HG03039 (cell line): ENCODE measurements around the gene POLR2J2.
"Not testable (repeated sequence)": the region's sequence is repeated elsewhere in the genome, so short reads cannot be mapped to it uniquely, and the experiment has no call there.

Source experiments
- ATAC-seq: cut with Tn5 transposase; IDR thresholded peaks from one replicate; pipeline ENCODE4 v1.9.1; 2021; ENCODE audit warnings: mild to moderate bottlenecking, moderate library complexity; ENCODE audit not compliant: unreplicated experiment

The POLR2J2 gene

DNA sequence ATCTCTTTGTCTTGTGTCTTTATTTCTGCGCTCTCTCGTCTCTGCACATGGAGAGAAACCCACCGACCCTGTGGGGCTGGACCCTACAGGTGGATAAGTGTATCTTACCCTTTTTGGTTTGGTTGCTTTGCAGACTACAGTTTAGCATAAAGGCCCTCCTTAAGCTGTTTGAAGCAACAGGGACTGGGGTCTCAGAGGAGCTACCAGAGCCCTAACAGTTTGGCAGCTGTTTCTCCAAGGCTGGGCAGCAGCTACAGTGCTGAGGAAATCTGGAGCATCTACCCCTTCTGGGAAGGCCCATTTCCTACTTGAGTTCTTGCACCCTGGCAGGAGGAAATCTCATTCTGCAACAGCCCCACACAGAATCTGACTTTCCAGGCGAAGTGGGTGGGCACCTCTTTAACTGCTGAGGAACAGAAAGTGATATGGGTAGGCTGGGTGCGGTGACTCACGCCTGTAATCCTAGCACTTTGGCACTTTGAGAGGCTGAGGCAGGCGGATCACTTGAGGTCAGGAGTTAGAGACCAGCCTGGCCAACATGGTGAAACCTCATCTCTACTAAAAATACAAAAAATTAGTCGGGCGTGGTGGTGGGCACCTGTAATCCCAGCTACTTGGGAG, 2.1 kb upstream of the POLR2J2 start:
- not testable (repeated sequence) for ATAC-seq

DNA sequence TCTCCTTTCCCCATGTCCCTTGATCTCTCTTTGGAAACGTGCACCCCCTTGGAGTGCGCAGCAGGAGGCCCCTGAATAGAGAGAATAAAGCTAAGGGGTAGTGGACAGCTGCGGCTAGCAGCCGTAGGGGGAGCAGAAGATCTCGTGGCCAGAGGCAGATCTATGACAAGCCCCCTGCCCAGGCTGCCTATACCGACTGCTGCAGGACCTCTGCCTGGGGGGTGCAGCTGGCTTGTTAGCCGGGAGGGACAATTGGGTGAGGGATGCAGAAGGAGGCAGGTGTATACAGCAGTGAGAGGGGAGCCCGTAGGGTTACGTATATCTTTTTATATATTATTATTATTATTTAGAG, 469 bp upstream of the POLR2J2 start:
- peak; percentile 18 for ATAC-seq

DNA sequence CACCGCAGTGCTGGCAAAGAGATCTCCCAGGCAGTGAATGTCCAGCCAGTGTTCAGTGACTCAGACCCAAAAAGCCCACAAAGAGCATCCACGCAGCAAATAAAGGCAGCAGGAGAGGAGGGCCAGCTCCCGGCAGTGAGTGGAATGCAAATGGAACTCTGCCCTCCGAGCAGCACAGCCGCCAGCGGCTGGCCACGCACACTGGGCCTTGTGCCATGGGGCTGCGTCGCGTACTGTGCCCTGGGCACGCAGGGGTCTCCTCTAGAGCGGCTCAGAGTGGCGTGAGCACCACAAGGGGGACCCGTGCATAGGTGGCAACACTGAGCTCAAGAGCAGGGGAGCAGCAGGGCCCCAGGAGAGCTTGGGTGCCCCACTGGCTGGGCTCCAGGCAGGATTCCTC, 3.9 kb downstream of the POLR2J2 start:
- not testable (repeated sequence) for ATAC-seq

DNA sequence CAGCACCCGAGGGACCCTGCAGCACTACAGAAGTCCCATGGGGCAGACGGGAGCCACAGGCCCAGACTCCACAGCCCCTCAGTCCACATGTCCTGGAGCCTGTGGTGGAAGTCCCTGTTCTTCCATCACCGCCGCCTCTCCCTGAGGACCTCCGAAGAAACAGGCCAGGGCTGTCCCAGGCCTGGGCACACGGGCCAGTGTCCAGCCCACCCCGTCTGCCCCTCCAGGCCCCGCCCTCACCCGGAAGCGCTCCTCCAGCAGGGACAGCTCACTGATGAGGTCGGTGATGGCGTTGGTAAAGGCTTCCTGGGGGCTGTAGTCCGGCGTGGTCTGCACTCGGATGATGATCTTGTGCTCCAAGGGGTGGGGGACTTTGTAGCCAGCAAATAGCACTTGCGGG, 4.6 kb downstream of the POLR2J2 start:
- ATAC-seq = not testable (repeated sequence)

DNA sequence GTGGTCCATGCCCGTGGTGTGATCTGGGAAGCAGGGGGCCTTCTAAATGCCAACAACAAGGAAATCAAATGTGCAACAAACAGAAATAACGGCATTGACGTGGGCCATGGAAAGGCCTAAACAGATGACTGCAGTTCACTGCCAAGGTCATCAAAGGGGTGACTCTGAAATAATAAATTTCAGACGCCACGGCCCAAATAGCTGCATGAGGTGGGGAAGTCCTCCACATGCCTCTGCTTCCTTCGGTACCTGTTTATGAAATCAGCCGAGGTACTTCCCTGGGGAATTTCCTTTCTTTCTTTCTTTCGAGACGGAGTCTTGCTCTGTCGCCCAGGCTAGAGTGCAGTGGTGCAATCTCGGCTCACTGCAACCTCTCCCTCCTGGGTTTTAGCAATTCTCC, 6.7 kb downstream of the POLR2J2 start:
- ATAC-seq = not testable (repeated sequence)

DNA sequence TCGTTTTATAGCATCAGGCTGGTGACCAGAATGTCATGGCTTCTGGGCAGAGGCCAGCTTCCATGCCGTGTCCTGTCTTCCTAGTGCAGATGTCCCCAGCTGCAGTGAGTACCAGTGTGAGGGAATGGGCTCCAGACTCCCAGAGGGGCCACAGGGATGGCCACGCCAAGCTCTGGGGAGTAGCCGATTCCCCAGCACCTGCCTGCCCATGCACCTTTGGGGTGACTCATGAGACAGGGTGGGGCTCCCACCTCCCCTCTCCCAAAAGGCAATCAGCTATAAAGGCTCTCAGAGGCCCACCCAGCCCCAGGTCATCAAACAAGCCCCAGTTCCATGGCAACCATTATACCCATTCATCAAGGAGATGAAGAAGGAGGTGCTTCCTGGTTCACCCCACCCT, 21.5 kb downstream of the POLR2J2 start, which contains the start of gene SPDYE2B:
Gene SPDYE2B, plus strand, starts transcription at position 396 of the 400 bp plus-strand sequence. CDS start 2,030 bp downstream, outside the sequence.
- not testable (repeated sequence) for ATAC-seq

DNA sequence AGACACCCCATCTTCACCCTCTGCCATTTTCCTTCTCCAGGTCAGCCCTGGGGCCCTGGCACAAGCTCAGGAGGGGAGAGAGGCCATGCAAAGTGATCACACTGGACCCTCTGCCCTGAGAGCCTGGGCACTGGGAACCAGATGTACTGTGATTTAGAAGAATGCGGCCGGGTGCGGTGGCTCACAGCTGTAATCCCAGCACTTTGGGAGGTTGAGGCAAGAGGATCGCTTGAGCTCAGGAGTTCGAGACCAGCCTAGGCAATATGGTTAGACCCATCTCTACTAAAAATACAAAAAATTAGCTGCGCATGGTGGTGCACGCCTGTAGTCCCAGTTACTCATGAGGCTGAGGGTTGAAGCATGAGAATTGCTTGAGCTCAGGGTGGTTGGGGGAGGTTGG, 23.6 kb downstream of the POLR2J2 start:
- not testable (repeated sequence) for ATAC-seq

DNA sequence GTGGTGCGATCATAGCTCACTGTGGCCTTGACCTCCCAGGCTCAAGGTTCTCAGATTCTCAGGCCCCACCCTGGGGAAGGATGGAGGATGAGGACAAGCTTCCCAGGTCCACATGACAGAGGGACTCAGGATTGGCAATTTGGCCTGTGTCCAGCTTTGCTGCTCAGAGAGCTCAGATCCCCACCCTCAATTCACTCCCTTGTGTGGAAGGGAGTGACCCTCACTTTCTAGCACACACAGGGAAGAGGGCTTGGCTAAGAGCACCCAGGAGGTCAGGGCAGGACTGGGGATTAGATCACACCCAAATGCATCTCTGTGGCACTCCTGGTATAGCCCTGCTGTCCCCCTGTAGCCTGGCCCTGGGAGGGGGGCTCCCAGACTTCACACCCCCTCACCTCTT, 28.1 kb downstream of the POLR2J2 start:
- not testable (repeated sequence) for ATAC-seq

DNA sequence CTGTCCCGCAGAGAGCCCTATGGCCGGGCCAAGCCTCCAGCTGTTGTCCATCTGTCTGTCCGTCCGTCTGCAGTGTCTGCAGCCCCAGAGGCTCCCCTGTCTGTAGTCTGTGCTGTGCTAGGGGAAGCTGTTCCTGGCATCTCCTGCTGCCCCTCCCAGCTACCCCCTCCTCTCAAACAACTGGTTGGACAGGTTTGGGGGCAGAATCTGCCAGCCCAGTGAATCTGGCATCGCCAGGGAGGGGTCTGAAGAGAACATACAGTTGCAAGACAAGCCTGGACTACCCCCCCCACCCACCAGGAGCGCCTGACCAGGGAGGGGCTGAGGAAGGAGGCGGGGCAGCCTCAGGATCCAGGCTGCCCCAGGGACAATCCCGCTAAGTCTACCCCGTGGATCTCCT, 28.8 kb downstream of the POLR2J2 start, which contains the start of gene UPK3BL1:
Gene UPK3BL1, minus strand, starts transcription at position 101 of the 400 bp plus-strand sequence. Its CDS starts 50 bp downstream, at position 51.
- ATAC-seq = not testable (repeated sequence)

DNA sequence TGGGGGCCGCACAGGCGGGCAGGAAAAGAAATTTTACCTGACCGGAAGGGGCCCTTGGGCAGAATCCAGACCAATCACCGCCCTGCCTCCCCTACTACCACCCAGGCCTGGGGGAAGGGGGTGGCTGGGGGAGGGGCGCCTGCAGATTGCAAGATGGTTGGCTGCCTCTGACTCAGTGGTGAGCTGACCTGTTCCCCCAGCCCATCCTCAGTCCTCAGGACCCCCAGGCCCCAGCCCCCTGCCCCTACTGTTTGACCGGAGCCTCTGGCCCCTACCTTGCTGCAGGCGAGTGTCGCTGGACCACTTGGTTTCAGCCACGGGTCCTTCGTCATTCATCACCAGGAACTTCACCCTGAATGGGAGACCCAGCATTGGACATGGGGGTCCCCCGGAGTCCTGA, 32.6 kb downstream of the POLR2J2 start:
- ATAC-seq = not testable (repeated sequence)

DNA sequence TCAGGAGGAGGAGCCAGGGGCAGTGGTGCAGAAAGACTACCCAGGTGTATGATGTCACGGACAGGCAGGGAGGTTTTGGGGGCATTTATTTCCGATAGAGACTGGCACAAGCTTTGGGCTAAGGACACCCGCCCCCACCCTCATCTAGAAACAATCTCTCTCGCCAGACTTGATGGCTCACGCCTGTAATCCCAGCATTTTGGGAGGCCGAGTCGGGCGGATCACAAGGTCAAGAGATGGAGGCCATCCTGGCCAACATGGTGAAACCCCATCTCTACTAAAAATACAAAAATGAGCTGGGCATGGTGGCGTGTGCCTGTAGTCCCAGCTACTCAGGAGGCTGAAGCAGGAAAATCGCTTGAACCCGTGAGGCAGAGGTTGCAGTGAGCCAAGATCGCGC, 34.5 kb downstream of the POLR2J2 start:
- ATAC-seq = not testable (repeated sequence)

DNA sequence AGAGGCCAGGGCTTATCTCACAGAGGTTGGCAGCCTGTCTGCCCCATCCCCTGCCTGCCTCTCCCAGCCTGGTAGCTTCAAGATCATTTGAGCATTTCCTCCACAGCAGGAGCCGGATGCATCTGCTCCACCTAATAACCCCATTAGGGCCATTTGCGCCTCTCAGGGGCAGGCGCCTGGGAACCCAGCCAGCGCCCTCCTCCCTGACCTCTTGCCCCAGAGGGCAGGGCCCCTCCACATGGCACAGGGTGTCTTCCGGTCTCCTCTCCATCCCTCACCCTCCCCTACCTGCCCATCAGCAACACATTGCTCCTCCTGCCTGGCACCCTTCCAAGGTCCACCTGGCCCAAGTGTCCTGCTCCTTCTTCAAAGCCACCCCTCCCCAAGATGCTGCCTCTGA, 36.1 kb downstream of the POLR2J2 start:
- not testable (repeated sequence) for ATAC-seq

DNA sequence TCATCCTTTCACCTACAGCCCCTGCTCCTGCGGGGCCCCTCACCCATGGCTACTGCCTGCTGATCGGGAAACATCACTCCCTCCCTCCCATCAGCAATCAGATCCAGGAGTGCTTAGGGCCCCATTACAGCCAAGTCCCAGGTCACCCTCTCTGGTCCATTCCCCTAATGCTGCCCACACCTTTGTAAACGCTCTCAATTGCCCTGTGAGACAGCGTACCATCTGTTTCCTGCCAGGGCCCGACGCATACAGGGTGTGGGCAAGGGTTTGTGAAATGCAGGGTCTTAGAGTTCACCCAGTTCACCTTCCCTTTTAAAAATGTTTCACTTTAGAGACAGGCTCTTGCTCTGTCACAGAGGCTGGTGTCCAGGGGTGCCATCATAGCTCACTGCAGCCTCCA, 37.2 kb downstream of the POLR2J2 start:
- ATAC-seq = not testable (repeated sequence)

DNA sequence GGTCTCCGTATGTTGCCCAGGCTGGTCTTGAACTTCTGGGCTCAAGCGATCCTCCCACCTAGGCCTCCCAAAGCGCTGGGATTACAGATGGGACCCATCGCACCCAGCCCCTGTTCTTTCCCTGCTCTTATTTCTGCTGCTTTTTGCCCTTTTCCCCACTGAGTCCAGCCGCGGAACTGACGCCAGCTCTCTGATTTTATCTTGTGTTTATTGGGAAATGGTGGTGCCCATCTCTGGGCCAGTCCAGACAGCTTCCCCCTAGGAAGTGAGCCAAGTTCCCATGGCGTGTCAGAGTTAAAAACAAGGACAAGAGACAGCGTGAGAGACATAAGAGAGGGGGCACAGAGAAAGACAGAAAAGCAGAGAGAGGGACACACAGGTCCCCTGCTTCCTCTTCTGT, 40.8 kb downstream of the POLR2J2 start:
- ATAC-seq = not testable (repeated sequence)

DNA sequence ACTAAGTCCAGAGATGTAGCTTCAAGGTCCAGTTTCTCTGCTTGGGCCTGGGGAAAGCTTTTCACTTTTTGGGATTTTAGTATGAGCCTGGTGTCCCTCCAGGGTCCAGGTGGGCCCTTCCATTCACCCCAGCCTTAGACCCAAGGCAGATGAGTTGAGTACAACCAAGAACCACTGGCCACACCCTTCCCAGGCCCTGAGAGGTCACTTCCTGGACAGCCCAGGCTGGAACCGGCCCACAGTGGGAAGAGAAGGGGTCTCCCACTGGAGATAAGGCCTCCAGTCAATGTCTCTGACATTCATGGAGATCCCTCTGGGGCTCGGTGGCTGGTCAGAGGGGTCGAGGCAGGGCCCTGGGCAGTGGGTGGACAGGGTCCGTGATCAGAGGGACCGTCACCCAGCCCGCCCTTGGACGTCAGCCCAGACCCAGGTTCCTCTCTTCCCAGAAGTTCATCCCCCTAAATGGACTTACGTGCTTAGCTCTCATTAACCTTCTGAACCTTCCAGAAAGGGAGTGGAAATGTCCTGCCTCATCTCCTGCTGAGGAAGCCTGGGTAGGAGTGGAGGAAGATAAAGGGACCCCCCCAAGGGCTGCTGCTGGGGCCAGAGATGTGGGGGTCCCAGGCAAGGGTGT, 44.1 kb downstream of the POLR2J2 start:
- ATAC-seq = not testable (repeated sequence)

DNA sequence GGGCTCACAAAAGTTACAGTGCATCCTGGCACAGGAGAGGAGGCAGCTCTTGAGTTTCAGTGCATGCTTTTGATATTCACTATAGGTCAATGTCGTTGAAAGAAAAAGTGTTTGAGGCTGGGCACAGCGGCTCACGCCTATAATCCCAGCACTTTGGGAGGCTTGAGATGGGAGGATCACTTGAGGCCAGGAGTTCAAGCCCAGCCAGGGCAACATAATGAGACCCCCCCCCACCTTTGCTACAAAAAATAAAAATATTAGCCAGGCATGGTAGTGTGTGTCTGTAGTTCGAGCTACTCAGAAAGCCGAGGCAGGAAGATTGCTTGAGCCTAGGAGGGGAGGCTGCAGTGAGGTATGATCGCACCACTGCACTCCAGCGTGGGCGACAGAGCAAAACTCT, 53.3 kb downstream of the POLR2J2 start:
- ATAC-seq = not testable (repeated sequence)

DNA sequence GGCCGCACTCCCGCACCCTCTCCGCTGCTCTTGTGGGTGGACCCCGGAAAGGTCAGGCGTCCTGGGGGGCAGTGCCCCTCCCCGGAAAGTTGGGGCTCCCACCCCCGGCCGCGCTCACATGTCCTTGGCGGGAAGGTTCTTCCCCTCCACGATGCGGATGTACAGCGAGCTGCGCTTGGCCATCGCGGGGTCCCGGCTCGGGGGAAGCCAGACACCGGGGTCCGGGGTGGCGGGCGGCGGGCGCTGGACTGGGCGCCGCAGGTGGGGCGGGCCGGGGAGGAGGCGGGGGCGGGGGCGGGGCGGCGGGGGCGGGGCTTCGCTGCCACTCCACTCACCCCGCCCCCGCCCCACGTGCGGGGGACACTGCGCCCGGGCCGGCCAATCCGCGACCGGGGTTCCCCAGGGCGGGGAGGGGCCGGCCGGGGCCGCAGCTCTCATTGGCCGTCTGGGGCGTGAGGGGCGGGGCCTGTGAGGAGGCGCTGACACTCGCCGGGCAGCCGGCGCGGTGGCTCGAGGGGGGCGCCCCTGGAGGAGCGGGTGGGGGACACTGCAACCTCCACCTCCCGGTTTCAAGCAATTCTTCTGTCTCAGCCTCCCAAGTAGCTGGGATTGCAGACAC, 54.8 kb downstream of the POLR2J2 start, which contains the start of gene RASA4:
Gene RASA4, minus strand, starts transcription at position 250 of the 619 bp plus-strand sequence. Its CDS starts 67 bp downstream, at position 183.
- ATAC-seq = peak; percentile 73
